PC-3 (cell line): ENCODE measurements around the gene IARS1.

Source experiments
- EZH2 ChIP-seq: fragments of 300-600 bp; sonication (generic); IDR thresholded peaks from one replicate; pipeline ENCODE4 v1.6.1; 2017; ENCODE audit warnings: antibody characterized with exemption, mild to moderate bottlenecking, low read length; ENCODE audit not compliant: unreplicated experiment
- EZH2phosphoT487 ChIP-seq: fragments of 300-600 bp; sonication (generic); IDR thresholded peaks from 2 replicates; pipeline ENCODE4 v1.6.1; 2018; ENCODE audit warnings: mild to moderate bottlenecking, antibody characterized with exemption, low read length, borderline replicate concordance
- TF ChIP-seq, protein P1 (sequence below): fragments of 300-600 bp; sonication (generic); conservative IDR thresholded peaks from 2 replicates; pipeline ENCODE4 v1.5.1; 2017; ENCODE audit warnings: antibody characterized with exemption, low read depth, mild to moderate bottlenecking, low read length

DNA sequence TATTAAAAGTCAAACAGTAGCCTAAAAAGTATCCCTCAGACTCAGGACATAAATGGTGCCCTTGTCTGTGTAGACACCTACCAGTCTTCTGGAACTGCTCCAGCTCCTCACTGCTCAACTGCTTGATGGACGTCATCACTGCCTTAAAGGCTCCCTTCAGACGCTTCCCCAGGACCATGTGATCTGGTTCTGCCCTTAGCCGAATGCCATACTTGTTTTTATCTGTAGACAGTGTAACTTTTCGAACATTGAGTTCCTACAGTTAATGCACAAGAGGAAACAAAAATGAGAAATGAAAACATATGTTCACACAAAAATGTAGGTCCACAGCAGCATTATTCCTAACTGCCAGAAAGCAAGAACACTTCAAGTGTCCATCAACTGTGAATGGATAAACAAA is 46.2 kb downstream of the IARS1 start:
- TF ChIP-seq, protein P1, sequence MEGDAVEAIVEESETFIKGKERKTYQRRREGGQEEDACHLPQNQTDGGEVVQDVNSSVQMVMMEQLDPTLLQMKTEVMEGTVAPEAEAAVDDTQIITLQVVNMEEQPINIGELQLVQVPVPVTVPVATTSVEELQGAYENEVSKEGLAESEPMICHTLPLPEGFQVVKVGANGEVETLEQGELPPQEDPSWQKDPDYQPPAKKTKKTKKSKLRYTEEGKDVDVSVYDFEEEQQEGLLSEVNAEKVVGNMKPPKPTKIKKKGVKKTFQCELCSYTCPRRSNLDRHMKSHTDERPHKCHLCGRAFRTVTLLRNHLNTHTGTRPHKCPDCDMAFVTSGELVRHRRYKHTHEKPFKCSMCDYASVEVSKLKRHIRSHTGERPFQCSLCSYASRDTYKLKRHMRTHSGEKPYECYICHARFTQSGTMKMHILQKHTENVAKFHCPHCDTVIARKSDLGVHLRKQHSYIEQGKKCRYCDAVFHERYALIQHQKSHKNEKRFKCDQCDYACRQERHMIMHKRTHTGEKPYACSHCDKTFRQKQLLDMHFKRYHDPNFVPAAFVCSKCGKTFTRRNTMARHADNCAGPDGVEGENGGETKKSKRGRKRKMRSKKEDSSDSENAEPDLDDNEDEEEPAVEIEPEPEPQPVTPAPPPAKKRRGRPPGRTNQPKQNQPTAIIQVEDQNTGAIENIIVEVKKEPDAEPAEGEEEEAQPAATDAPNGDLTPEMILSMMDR = no peak
- TF ChIP-seq EZH2phosphoT487 (no peak), EZH2 (no peak)
